PC-9 (cell line): ENCODE data around the gene NAA38. TPM values are rescaled to one million over a fixed set of nuclear protein-coding genes. Genes with fewer than 3 reads are reported as not detected.

ENCODE experiments used
- BruUV-seq: library from RNA; stranded (reverse); fragments of 400-500 nt; replicated peaks from 2 replicates; lab custom pipeline; 2021; lab: Mats Ljungman, UMichigan
- CTCF ChIA-PET: fragments of 300-600 bp; sonication (Branson Sonifier 250); formaldehyde crosslinking; loops from one replicate; lab custom pipeline; 2022; ENCODE audit warnings: antibody characterized with exemption; lab: Charles Lee
- POLR2A ChIA-PET: fragments of 300-600 bp; sonication (Branson Sonifier 250); formaldehyde crosslinking; loops from one replicate; lab custom pipeline; 2022; ENCODE audit warnings: antibody characterized with exemption; ENCODE audit not compliant: unreplicated experiment; lab: Charles Lee
- DNase-seq, 2 experiments: peaks; one replicate each; pipeline versions ENCODE4 v3.0.0 to v3.0.0-alpha.2; 2015 to 2022; ENCODE audit warnings: mixed read lengths in 1 of 2
- H2AFZ ChIP-seq: fragments of 200-600 bp; sonication (generic); 2 replicates; pipeline ENCODE4 v1.8.1; 2017; ENCODE audit warnings: antibody characterized with exemption
- H3F3A ChIP-seq: fragments of 200-600 bp; sonication (generic); 2 replicates; pipeline ENCODE4 v1.8.1; 2017; ENCODE audit warnings: antibody characterized with exemption, mild to moderate bottlenecking, low read depth; ENCODE audit not compliant: insufficient read depth
- H3K27ac ChIP-seq: fragments of 200-600 bp; sonication (generic); 2 replicates; pipeline ENCODE4 v1.6.1; 2016; ENCODE audit warnings: mixed run types
- H3K27me3 ChIP-seq: fragments of 200-600 bp; sonication (generic); 2 replicates; pipeline ENCODE4 v1.6.1; 2016; ENCODE audit warnings: low read depth, mixed run types; ENCODE audit not compliant: insufficient read depth
- H3K36me3 ChIP-seq: fragments of 200-600 bp; sonication (generic); 2 replicates; pipeline ENCODE4 v1.6.1; 2016; ENCODE audit warnings: low read depth, mixed run types
- H3K4me1 ChIP-seq: fragments of 200-600 bp; sonication (generic); replicated peaks from 2 replicates; pipeline ENCODE4 v1.6.1; 2016; ENCODE audit warnings: mixed run types; ENCODE audit not compliant: insufficient read depth
- H3K4me2 ChIP-seq: fragments of 200-600 bp; sonication (generic); 2 replicates; pipeline ENCODE4 v1.6.1; 2017; ENCODE audit warnings: mixed run types
- H3K4me3 ChIP-seq: fragments of 200-600 bp; sonication (generic); 2 replicates; pipeline ENCODE4 v1.6.1; 2016; ENCODE audit warnings: mixed run types
- H3K79me2 ChIP-seq: fragments of 200-600 bp; sonication (generic); 2 replicates; pipeline ENCODE4 v1.6.1; 2017; ENCODE audit warnings: low read depth, mixed run types
- H3K9me2 ChIP-seq: fragments of 200-600 bp; sonication (generic); 2 replicates; pipeline ENCODE4 v1.8.1; 2017; ENCODE audit warnings: mild to moderate bottlenecking; ENCODE audit not compliant: insufficient read depth
- H3K9me3 ChIP-seq: fragments of 200-600 bp; sonication (generic); 2 replicates; pipeline ENCODE4 v1.8.1; 2016; ENCODE audit warnings: low read depth; ENCODE audit not compliant: insufficient read depth
- H4K20me1 ChIP-seq: fragments of 200-600 bp; sonication (generic); 2 replicates; pipeline ENCODE4 v1.8.1; 2017; ENCODE audit not compliant: insufficient read depth
- EZH2 ChIP-seq: fragments of 200-600 bp; sonication (generic); IDR thresholded peaks from 2 replicates; pipeline ENCODE4 v1.8.0; 2017; ENCODE audit warnings: antibody characterized with exemption, low read depth
- intact Hi-C: fragments of 100-400 bp; cut with micrococcal nuclease; formaldehyde crosslinking; loops from one replicate; pipeline ENCODE4 v1.10.0; 2022; ENCODE audit not compliant: unreplicated experiment
- total RNA-seq: library from RNA; stranded (reverse); gene quantifications from 2 replicates; pipeline ENCODE4 v1.2.3, GENCODE V29; 2021
- TF ChIP-seq, protein P1 (sequence below): fragments of 200-600 bp; sonication (generic); conservative IDR thresholded peaks from 2 replicates; pipeline ENCODE4 v1.6.1; 2017; ENCODE audit warnings: mixed run types, antibody characterized with exemption, mild to moderate bottlenecking, moderate library complexity

Gene NAA38
- total RNA-seq, 1 experiment from 2014 or later, result 159 TPM

DNA sequence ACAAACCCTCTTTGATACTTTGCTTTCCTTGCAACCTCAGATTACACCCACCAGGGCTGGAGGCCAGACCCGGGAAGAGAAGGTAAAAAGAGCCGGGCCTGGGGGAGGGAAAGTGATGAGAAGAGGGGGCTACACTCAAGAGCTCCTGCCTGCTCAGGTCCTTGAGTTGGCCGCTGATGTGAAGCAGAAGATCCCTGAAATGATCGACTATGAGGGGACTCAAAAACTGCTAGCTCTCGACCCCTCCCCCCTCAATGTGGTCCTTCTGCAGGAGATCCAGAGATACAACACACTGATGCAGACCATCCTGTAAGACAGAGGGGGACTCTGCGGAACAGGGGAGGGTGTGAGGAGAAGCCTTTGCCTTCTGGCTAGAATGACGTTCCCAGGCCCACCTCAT lies 26.1 kb downstream of the NAA38 start:
- no peaks in the 10 kb centered on the region for H3K36me3 ChIP-seq
- H3K4me3 ChIP-seq, result no peak overlapping the region
- DNase-seq, result no peak
- no TSS peak for BruUV-seq
- CTCF ChIA-PET, result no interaction called here
- intact Hi-C loops, result no loop called here
- POLR2A ChIA-PET, result no interaction called here
- no peak overlapping the region for H3K4me2 ChIP-seq
- no peak overlapping the region for H2AFZ ChIP-seq
- H4K20me1 ChIP-seq, result no peaks in the 10 kb centered on the region
- no peaks in the 10 kb centered on the region; the same call in 1 of the 2 replicates for H3F3A ChIP-seq
- no peaks in the 10 kb centered on the region for H3K4me1 ChIP-seq
- TF ChIP-seq EZH2, result no peak
- H3K9me2 ChIP-seq, result no peaks in the 10 kb centered on the region
- no peaks in the 10 kb centered on the region for H3K27me3 ChIP-seq
- H3K27ac ChIP-seq, result no peak overlapping the region
- no peaks in the 10 kb centered on the region for H3K9me3 ChIP-seq
- no peaks in the 10 kb centered on the region for H3K79me2 ChIP-seq

DNA sequence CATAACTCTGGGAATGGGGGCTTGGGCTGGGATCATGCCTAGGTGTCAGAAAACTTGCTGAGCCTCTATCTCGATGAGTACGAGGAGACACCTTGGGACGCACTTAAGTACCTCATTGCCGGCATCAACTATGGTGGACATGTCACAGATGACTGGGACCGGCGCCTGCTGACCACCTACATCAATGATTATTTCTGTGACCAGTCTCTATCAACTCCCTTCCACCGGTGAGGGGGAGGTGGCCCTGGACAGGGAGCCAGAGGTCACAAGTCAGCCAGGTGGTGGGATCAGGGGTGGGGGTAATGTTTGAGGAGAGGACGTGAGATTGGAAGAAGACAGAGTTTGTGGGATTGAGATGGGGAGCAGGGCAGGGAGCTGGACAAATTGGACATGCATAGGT lies 26.7 kb downstream of the NAA38 start:
- no TSS peak for BruUV-seq
- Histone ChIP-seq H3K4me1 (no peaks in the 10 kb centered on the region), H3K9me2 (no peaks in the 10 kb centered on the region), H3K9me3 (no peaks in the 10 kb centered on the region), H3F3A (no peaks in the 10 kb centered on the region; the same call in 1 of the 2 replicates), H3K36me3 (no peaks in the 10 kb centered on the region), H2AFZ (no peak overlapping the region), H3K4me2 (no peak overlapping the region), H3K27ac (no peak overlapping the region), H3K27me3 (no peaks in the 10 kb centered on the region), H3K79me2 (no peaks in the 10 kb centered on the region), H4K20me1 (no peaks in the 10 kb centered on the region), H3K4me3 (no peak overlapping the region)
- intact Hi-C loops, result no loop called here
- CTCF ChIA-PET, result no interaction called here
- POLR2A ChIA-PET, result no interaction called here
- no peak for DNase-seq
- TF ChIP-seq EZH2, result no peak
- TF ChIP-seq, protein P1, sequence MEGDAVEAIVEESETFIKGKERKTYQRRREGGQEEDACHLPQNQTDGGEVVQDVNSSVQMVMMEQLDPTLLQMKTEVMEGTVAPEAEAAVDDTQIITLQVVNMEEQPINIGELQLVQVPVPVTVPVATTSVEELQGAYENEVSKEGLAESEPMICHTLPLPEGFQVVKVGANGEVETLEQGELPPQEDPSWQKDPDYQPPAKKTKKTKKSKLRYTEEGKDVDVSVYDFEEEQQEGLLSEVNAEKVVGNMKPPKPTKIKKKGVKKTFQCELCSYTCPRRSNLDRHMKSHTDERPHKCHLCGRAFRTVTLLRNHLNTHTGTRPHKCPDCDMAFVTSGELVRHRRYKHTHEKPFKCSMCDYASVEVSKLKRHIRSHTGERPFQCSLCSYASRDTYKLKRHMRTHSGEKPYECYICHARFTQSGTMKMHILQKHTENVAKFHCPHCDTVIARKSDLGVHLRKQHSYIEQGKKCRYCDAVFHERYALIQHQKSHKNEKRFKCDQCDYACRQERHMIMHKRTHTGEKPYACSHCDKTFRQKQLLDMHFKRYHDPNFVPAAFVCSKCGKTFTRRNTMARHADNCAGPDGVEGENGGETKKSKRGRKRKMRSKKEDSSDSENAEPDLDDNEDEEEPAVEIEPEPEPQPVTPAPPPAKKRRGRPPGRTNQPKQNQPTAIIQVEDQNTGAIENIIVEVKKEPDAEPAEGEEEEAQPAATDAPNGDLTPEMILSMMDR, result no peak

DNA sequence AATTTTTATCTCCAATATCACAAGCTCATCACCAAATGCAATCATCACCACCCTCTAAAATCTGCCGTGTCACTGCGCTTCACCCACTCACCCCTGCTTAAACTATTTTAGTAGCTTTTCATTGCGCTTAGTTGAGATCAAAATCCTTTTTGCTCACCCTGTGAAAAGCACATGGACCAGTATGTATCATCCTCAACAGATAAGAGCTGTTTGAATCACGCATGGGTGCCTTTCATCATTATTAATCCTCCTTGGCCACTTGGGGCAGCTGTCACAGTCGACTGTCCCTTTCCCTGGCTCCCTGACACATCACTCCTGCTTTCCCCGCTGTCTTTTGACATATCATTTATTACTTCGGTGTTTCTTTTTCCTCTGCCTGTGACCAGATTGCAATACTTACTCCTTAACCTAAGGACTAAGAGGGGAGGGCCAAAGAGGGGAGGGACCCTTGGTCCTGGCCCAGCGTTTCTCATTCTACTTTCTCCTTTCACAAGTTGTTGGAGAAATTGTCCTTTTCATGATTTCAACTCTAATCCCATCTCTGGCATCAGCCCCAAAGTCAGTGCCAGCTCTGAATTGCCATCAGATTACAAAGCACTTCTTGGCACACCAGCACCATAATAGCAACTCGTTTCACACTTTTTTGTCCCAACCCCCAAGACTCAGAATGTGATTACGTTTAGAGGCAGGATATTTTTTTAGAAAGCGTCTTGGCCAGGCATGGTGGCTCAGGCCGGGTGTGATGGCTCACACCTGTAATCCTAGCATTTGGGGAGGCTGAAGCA lies 32.0 kb downstream of the NAA38 start:
- H3F3A ChIP-seq, result no peaks in the 10 kb centered on the region; the same call in 1 of the 2 replicates
- no peak overlapping the region for H3K4me3 ChIP-seq
- no peaks in the 10 kb centered on the region for H3K4me1 ChIP-seq
- ChIA-PET POLR2A (interaction anchor here (0.6 kb wide), 1 partner anchor 34 kb away, joined by 4 read pairs; no protein-coding TSS in a partner anchor), CTCF (interaction anchor here (0.6 to 1.5 kb wide), 4 partner anchors 12 to 216 kb away, joined by 3 to 4 read pairs (median 3); no protein-coding TSS in a partner anchor)
- no peak overlapping the region for H3K27ac ChIP-seq
- no peaks in the 10 kb centered on the region for H3K9me3 ChIP-seq
- no peaks in the 10 kb centered on the region for H3K27me3 ChIP-seq
- H3K4me2 ChIP-seq, result no peak overlapping the region
- H3K79me2 ChIP-seq, result no peaks in the 10 kb centered on the region
- BruUV-seq, result no TSS peak
- intact Hi-C loops, result no loop called here
- DNase-seq, result no peak
- no peak overlapping the region for H2AFZ ChIP-seq
- H3K36me3 ChIP-seq, result no peaks in the 10 kb centered on the region
- TF ChIP-seq EZH2, result no peak
- TF ChIP-seq, protein P1, result no peak
- no peaks in the 10 kb centered on the region for H3K9me2 ChIP-seq
- no peaks in the 10 kb centered on the region for H4K20me1 ChIP-seq
